ENCODE data around the gene CANT1. TPM values are rescaled to one million over a fixed set of nuclear protein-coding genes. Genes with fewer than 3 reads are reported as not detected.

CANT1 gene
- total RNA-seq, result 10 to 100 TPM; 24.0 to 34.8 (median 30.3) TPM

- ATAC-seq (ENCODE audit: low FRiP score) (peak; percentile 89), DNase-seq (ENCODE audit: low spot score) (peak; percentile 37)
- TF ChIP-seq, protein P1, sequence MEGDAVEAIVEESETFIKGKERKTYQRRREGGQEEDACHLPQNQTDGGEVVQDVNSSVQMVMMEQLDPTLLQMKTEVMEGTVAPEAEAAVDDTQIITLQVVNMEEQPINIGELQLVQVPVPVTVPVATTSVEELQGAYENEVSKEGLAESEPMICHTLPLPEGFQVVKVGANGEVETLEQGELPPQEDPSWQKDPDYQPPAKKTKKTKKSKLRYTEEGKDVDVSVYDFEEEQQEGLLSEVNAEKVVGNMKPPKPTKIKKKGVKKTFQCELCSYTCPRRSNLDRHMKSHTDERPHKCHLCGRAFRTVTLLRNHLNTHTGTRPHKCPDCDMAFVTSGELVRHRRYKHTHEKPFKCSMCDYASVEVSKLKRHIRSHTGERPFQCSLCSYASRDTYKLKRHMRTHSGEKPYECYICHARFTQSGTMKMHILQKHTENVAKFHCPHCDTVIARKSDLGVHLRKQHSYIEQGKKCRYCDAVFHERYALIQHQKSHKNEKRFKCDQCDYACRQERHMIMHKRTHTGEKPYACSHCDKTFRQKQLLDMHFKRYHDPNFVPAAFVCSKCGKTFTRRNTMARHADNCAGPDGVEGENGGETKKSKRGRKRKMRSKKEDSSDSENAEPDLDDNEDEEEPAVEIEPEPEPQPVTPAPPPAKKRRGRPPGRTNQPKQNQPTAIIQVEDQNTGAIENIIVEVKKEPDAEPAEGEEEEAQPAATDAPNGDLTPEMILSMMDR (IDR thresholded peaks at IDR 0.05), result no peak
Measured at GRCh38 chr17:79009397-79010303, at the start of gene CANT1. Gene CANT1, minus strand, starts transcription at chr17:79009764. Its CDS starts 12,142 bp downstream, at chr17:78997622.

DNA sequence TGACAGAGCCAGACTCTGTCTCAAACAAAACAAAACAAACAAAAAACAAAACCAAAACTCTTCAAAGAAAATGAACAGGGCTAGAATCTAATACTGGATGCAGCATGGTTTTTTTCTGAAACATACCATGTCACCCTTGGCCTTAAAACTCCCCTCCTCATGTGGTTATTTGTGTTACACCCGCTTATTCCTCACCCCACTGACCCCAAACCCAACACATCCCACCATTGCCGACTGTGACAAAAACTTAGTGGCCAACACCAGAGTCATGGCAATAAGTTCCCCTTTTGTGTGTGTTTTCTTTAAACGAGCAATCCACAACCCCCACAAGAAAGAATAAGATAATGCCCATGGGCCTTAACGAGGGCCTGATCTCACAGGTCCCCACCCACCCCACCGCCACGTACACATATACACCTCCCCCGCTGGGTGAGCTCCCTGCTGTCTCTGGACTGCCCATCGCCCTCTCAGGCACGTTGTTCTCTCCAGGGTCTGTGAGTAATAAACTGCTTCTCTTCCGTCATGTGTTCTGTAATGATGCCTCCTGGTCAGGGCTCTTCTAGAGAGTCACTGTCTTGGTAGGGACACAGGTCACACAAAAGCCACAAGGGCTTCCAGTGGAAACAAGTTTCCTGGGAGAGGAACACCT, 48.3 kb upstream of the CANT1 start:
- DNase-seq (ENCODE audit: low spot score) (peak; percentile 21), ATAC-seq (ENCODE audit: low FRiP score) (no peak)
- TF ChIP-seq, protein P1 (IDR thresholded peaks at IDR 0.05), result no peak

DNA sequence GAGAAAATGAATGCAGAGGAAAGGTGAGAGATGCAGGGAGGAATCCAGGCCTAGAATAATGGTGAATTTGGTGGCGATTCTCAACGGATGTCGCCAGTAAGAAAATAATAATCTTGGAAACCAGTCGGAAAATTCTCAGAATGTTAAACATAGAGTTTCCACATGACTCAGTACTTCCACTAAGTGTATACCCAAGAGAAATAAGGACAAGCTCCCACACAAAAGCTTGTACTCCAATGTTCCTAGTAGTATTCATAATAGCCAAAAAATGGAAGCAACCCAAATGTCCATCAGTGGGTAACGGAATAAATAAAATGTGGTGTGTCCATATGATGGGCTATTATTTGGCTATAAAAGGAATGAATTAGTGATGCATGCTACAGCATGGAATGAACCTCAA, 45.6 kb upstream of the CANT1 start:
- no peak for ATAC-seq (ENCODE audit: low FRiP score)

GRCh38 chr17:79054200-79054960, 44.8 kb upstream of the CANT1 start:
- no peak for ATAC-seq (ENCODE audit: low FRiP score)
- TF ChIP-seq, protein P1 (IDR thresholded peaks at IDR 0.05), result no peak
- no peak for DNase-seq (ENCODE audit: low spot score)

More for the DNA sequence above, 45.6 kb upstream of the CANT1 start:
- DNase-seq (ENCODE audit: low spot score), result no peak
- TF ChIP-seq, protein P1 (IDR thresholded peaks at IDR 0.05), result no peak

GRCh38 chr17:79053251-79053925, 43.8 kb upstream of the CANT1 start:
- DNase-seq (ENCODE audit: low spot score), result no peak
- TF ChIP-seq, protein P1 (IDR thresholded peaks at IDR 0.05), result no peak
- no peak for ATAC-seq (ENCODE audit: low FRiP score)

- ATAC-seq (ENCODE audit: low FRiP score), result no peak
- TF ChIP-seq, protein P1 (IDR thresholded peaks at IDR 0.05), result no peak
- no peak for DNase-seq (ENCODE audit: low spot score)
Measured at GRCh38 chr17:79052131-79052530, 42.6 kb upstream of the CANT1 start.

Measured in omental fat pad (tissue), 4 donors.